ENCODE results near the gene NCCRP1. TPM values are rescaled to one million over a fixed set of nuclear protein-coding genes. Genes with fewer than 3 reads are reported as not detected.

NCCRP1 gene
- total RNA-seq, 1 donor from 2014 or later, result 0.61 TPM

DNA sequence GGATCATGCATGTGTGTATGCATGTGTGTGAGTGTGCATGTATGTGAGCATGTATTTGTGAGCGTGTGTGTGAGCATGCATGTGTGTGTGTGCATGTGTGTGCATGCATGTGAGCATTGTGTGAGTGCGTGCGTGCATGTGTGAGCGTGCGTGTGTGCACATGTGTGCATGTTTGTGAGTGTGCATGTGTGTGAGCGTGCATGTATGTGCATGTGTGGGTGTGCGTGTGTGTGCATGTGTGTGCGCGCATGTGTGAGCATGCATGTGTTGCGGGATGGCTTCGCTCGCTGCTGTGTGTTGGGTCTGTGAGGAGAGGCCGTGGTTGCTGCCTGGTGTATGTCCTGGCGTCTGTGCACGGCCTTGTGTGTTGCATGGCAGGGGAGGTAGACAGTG is 38.8 kb upstream of the NCCRP1 start:
- Mint-ChIP-seq H3K27ac (ENCODE audit: unreplicated experiment) (peak overlapping the region; percentile 72), H3K36me3 (ENCODE audit: unreplicated experiment) (peaks cover 5% of the 10 kb centered on the region), H3K4me3 (ENCODE audit: unreplicated experiment) (peak overlapping the region; percentile 20), H3K27me3 (ENCODE audit: unreplicated experiment) (peaks cover 4% of the 10 kb centered on the region), H3K4me1 (ENCODE audit: low read depth, unreplicated experiment) (peaks cover 35% of the 10 kb centered on the region), H3K9me3 (ENCODE audit: unreplicated experiment) (peaks cover 5% of the 10 kb centered on the region)
- TF ChIP-seq, protein P1, sequence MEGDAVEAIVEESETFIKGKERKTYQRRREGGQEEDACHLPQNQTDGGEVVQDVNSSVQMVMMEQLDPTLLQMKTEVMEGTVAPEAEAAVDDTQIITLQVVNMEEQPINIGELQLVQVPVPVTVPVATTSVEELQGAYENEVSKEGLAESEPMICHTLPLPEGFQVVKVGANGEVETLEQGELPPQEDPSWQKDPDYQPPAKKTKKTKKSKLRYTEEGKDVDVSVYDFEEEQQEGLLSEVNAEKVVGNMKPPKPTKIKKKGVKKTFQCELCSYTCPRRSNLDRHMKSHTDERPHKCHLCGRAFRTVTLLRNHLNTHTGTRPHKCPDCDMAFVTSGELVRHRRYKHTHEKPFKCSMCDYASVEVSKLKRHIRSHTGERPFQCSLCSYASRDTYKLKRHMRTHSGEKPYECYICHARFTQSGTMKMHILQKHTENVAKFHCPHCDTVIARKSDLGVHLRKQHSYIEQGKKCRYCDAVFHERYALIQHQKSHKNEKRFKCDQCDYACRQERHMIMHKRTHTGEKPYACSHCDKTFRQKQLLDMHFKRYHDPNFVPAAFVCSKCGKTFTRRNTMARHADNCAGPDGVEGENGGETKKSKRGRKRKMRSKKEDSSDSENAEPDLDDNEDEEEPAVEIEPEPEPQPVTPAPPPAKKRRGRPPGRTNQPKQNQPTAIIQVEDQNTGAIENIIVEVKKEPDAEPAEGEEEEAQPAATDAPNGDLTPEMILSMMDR (IDR thresholded peaks at IDR 0.05; ENCODE audit: partially characterized antibody, unreplicated experiment), result no peak
- DNase-seq, result no peak

DNA sequence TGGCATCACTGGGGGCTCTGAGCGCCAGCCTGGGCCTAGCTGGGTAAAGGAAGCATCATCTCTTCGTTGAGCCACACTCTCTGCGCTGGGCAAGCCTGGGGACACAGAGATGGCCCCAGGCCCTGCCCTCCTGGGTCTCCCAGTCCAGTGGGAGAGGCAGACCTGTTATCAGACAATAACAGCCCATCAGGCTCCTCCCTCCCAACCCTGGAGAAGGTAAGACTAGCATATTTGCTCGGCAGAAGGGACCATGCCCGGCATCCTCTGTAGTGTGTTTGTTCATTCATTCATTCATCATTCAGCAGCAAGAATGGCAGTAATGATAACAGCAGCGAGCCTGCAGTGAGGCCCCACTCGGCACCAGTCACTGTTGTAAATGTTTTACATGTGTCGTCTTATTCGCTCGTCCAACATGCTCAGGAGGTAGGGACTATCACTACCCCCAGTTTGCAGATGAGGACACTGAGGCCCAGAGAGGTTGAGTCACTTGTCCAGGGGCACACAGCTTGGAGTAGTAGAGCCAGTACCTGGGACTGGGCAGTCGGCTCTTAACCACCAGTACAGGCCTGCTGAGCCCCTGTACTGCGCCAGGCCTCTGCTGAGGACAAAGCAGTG is 38.0 kb upstream of the NCCRP1 start:
- TF ChIP-seq, protein P1 (IDR thresholded peaks at IDR 0.05; ENCODE audit: partially characterized antibody, unreplicated experiment), result no peak
- Mint-ChIP-seq H3K9me3 (ENCODE audit: unreplicated experiment) (peaks cover 5% of the 10 kb centered on the region), H3K36me3 (ENCODE audit: unreplicated experiment) (peaks cover 5% of the 10 kb centered on the region), H3K27me3 (ENCODE audit: unreplicated experiment) (peaks cover 4% of the 10 kb centered on the region), H3K4me1 (ENCODE audit: low read depth, unreplicated experiment) (peaks cover 38% of the 10 kb centered on the region), H3K27ac (ENCODE audit: unreplicated experiment) (no peak overlapping the region), H3K4me3 (ENCODE audit: unreplicated experiment) (no peak overlapping the region)
- DNase-seq, result no peak

DNA sequence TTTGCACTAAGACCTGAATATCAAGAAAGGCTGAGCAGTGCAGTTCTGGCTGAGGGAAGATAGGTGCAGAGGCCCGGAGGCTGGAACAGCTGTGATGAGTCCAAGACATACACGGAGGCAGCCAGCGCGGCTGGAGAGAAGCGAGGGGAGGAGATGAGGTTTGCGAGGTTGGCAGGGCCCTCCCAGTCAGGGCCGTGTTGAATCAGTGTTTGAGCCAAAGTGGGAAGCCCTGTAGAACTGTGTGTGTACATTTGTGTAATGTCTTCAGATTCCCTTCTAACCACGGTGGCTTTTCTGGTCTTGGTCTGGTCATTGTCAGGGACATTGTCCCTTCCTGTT is 36.3 kb upstream of the NCCRP1 start:
- Mint-ChIP-seq H3K27me3 (ENCODE audit: unreplicated experiment) (peaks cover 4% of the 10 kb centered on the region), H3K9me3 (ENCODE audit: unreplicated experiment) (peaks cover 4% of the 10 kb centered on the region), H3K36me3 (ENCODE audit: unreplicated experiment) (no peaks in the 10 kb centered on the region), H3K4me1 (ENCODE audit: low read depth, unreplicated experiment) (peaks cover 36% of the 10 kb centered on the region), H3K4me3 (ENCODE audit: unreplicated experiment) (no peak overlapping the region), H3K27ac (ENCODE audit: unreplicated experiment) (no peak overlapping the region)
- TF ChIP-seq, protein P1 (IDR thresholded peaks at IDR 0.05; ENCODE audit: partially characterized antibody, unreplicated experiment), result no peak
- no peak for DNase-seq

DNA sequence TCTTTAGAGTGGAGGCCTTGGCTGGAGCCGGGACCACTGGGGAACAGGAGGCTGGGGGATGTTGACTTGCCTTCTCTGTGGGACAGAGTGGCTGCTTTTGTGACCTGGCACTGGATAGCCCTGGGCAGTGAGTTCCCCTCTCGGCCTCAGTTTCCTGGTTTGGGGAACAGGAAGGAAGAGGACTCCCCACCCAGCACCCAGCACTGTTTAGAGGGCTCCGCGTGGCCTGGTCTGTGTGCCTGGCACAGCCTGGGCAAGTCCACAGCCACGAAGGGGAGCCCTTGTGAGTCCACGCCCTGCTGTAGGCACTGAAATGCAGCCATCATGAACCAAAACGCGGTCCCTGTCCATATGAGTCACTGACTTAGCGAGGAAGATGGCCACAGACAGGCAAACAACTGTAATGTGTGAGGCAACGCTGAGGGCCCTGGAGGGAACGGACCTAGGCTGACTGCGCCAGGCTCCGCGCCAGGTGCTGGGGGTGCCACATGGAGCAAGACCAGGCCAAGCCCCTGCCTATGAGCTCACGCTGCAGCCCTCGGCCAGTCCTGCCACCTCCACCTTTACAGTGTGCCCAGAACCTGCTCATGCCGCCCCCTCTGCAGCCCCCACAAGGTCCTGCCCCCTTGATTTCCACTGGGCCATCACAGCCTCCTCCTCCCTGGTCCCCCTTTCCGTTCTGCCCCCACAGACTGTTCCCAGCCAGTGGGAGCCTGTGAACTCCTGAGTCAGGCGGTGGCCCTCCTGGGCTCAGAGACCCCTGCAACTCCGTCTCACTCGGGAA is 35.7 kb upstream of the NCCRP1 start:
- TF ChIP-seq, protein P1 (IDR thresholded peaks at IDR 0.05; ENCODE audit: partially characterized antibody, unreplicated experiment), result no peak
- Mint-ChIP-seq H3K9me3 (ENCODE audit: unreplicated experiment) (peaks cover 4% of the 10 kb centered on the region), H3K4me3 (ENCODE audit: unreplicated experiment) (no peak overlapping the region), H3K27me3 (ENCODE audit: unreplicated experiment) (peaks cover 4% of the 10 kb centered on the region), H3K36me3 (ENCODE audit: unreplicated experiment) (no peaks in the 10 kb centered on the region), H3K4me1 (ENCODE audit: low read depth, unreplicated experiment) (peaks cover 33% of the 10 kb centered on the region), H3K27ac (ENCODE audit: unreplicated experiment) (no peak overlapping the region)
- no peak for DNase-seq

DNA sequence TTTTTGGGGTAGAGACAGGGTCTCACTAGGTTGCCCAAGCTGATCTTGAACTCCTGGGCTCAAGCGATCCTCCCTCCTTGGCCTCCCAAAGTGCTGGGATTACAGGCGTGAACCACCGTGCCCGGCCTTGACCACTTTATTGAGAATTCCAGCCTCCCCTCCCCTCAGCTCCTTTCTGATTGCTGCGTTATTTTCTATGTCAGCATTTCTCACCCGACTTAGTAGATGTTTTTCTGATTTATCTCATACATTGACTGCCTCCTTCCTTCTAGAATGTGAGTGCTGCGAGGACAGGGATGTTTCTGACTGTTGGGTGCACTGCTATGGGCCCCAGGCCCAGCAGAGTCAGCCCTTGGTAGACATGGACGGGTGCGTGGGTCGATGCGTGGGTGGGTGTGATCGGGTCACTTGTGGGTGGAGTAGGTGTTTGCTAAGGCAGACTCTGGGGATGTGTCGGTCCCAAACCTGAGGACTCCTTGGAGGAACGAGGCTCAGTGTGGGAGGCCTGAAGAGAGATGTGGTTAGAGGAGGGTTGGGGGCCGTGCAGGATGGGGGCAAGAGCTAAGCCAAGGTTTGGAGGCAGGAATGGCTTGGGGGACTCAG is 34.2 kb upstream of the NCCRP1 start:
- peaks cover 27% of the 10 kb centered on the region for H3K4me1 Mint-ChIP-seq (ENCODE audit: low read depth, unreplicated experiment)
- H3K27ac Mint-ChIP-seq (ENCODE audit: unreplicated experiment), result no peak overlapping the region
- peaks cover 4% of the 10 kb centered on the region for H3K27me3 Mint-ChIP-seq (ENCODE audit: unreplicated experiment)
- DNase-seq, result no peak
- peaks cover 4% of the 10 kb centered on the region for H3K9me3 Mint-ChIP-seq (ENCODE audit: unreplicated experiment)
- H3K4me3 Mint-ChIP-seq (ENCODE audit: unreplicated experiment), result no peak overlapping the region
- no peaks in the 10 kb centered on the region for H3K36me3 Mint-ChIP-seq (ENCODE audit: unreplicated experiment)
- TF ChIP-seq, protein P1 (IDR thresholded peaks at IDR 0.05; ENCODE audit: partially characterized antibody, unreplicated experiment), result no peak
